SK-N-MC (cell line): Measurements from ENCODE around the gene TDRD12.

Experiments used
- DNase-seq: peaks from one replicate; pipeline ENCODE4 v3.0.0-alpha.2; 2011; ENCODE audit warnings: low read depth, low spot score
- H3K27ac ChIP-seq: fragments of 200-600 bp; sonication (generic); 2 replicates; pipeline ENCODE4 v1.5.1; 2016; ENCODE audit warnings: mixed run types
- H3K36me3 ChIP-seq: fragments of 200-600 bp; sonication (generic); 2 replicates; pipeline ENCODE4 v1.6.1; 2017; ENCODE audit warnings: antibody characterized with exemption, low read length, mixed read lengths; ENCODE audit not compliant: insufficient read depth
- H3K4me3 ChIP-seq: fragments of 200-600 bp; sonication (generic); 2 replicates; pipeline ENCODE4 v1.5.1; 2016
- H3K9ac ChIP-seq: fragments of 200-600 bp; sonication (generic); 2 replicates; pipeline ENCODE4 v1.8.0; 2017; ENCODE audit warnings: mixed run types, mixed read lengths; ENCODE audit not compliant: insufficient read length
- H3K9me3 ChIP-seq: fragments of 200-600 bp; sonication (generic); 2 replicates; pipeline ENCODE4 v1.6.1; 2017; ENCODE audit warnings: low read depth, mild to moderate bottlenecking, antibody characterized with exemption, low read length, moderate library complexity, mixed read lengths
- EZH2 ChIP-seq: fragments of 200-600 bp; sonication (generic); IDR thresholded peaks from one replicate; pipeline ENCODE4 v1.6.1; 2017; ENCODE audit warnings: antibody characterized with exemption
- FOXP2 ChIP-seq: optimal IDR thresholded peaks from 2 replicates; pipeline ENCODE3; 2011; ENCODE audit warnings: mild to moderate bottlenecking, moderate library complexity; ENCODE audit not compliant: insufficient read depth; ENCODE audit errors: extremely low read length, control extremely low read depth
- POLR2AphosphoS5 ChIP-seq: IDR thresholded peaks from 2 replicates; pipeline ENCODE4 v1.6.1; 2012; ENCODE audit warnings: mild to moderate bottlenecking, low read depth, low read length, borderline replicate concordance

TDRD12 gene

GRCh38 chr19:32789429-32789828 lies 69.9 kb downstream of the TDRD12 start:
- TF ChIP-seq EZH2 (no peak), POLR2AphosphoS5 (no peak), FOXP2 (no peak)
- Histone ChIP-seq H3K9ac (no peak overlapping the region), H3K36me3 (no peaks in the 10 kb centered on the region), H3K9me3 (no peaks in the 10 kb centered on the region), H3K4me3 (no peak overlapping the region), H3K27ac (no peak overlapping the region)
- DNase-seq: no peak

- no peaks in the 10 kb centered on the region for H3K36me3 ChIP-seq
- H3K9ac ChIP-seq: no peak overlapping the region
- H3K9me3 ChIP-seq: no peaks in the 10 kb centered on the region
- DNase-seq: no peak
- no peak overlapping the region for H3K4me3 ChIP-seq
- TF ChIP-seq FOXP2 (no peak), EZH2 (no peak), POLR2AphosphoS5 (no peak)
- H3K27ac ChIP-seq: no peak overlapping the region
These were observed 78.6 kb downstream of the TDRD12 start for GRCh38 chr19:32798201-32798600.

- Histone ChIP-seq H3K36me3 (no peaks in the 10 kb centered on the region), H3K9me3 (no peaks in the 10 kb centered on the region), H3K4me3 (no peak overlapping the region), H3K27ac (no peak overlapping the region), H3K9ac (no peak overlapping the region)
- TF ChIP-seq POLR2AphosphoS5 (no peak), EZH2 (no peak), FOXP2 (no peak)
- DNase-seq: no peak
These were observed 80.6 kb downstream of the TDRD12 start for GRCh38 chr19:32800191-32800590.

GRCh38 chr19:32800754-32801153 lies 81.2 kb downstream of the TDRD12 start:
- Histone ChIP-seq H3K4me3 (no peak overlapping the region), H3K27ac (no peak overlapping the region), H3K9ac (no peak overlapping the region), H3K9me3 (no peaks in the 10 kb centered on the region), H3K36me3 (no peaks in the 10 kb centered on the region)
- no peak for DNase-seq
- TF ChIP-seq FOXP2 (no peak), POLR2AphosphoS5 (no peak), EZH2 (no peak)

GRCh38 chr19:32802840-32803239 lies 83.3 kb downstream of the TDRD12 start:
- no peak for TF ChIP-seq FOXP2
- TF ChIP-seq POLR2AphosphoS5: no peak
- TF ChIP-seq EZH2: no peak

GRCh38 chr19:32808236-32808635 lies 88.7 kb downstream of the TDRD12 start:
- no peak overlapping the region for H3K4me3 ChIP-seq
- H3K9me3 ChIP-seq: no peaks in the 10 kb centered on the region
- no peaks in the 10 kb centered on the region for H3K36me3 ChIP-seq
- TF ChIP-seq FOXP2: no peak
- no peak for TF ChIP-seq POLR2AphosphoS5
- no peak for TF ChIP-seq EZH2
- DNase-seq: no peak
- H3K27ac ChIP-seq: no peak overlapping the region
- no peak overlapping the region for H3K9ac ChIP-seq

More at GRCh38 chr19:32802840-32803239, 83.3 kb downstream of the TDRD12 start:
- Histone ChIP-seq H3K36me3 (no peaks in the 10 kb centered on the region), H3K9ac (no peak overlapping the region), H3K9me3 (no peaks in the 10 kb centered on the region), H3K4me3 (no peak overlapping the region), H3K27ac (no peak overlapping the region)
- no peak for DNase-seq

- TF ChIP-seq FOXP2 (no peak), POLR2AphosphoS5 (no peak), EZH2 (no peak)
- no peaks in the 10 kb centered on the region for H3K36me3 ChIP-seq
- H3K4me3 ChIP-seq: no peak overlapping the region
- H3K9me3 ChIP-seq: no peaks in the 10 kb centered on the region
- no peak overlapping the region for H3K27ac ChIP-seq
- no peak for DNase-seq
- H3K9ac ChIP-seq: no peak overlapping the region
These were observed 89.7 kb downstream of the TDRD12 start for GRCh38 chr19:32809254-32809653.

- no peak for TF ChIP-seq FOXP2
- TF ChIP-seq POLR2AphosphoS5: no peak
- no peak for TF ChIP-seq EZH2
- no peak for DNase-seq
- no peak overlapping the region for H3K27ac ChIP-seq
- H3K36me3 ChIP-seq: no peaks in the 10 kb centered on the region
- no peaks in the 10 kb centered on the region for H3K9me3 ChIP-seq
- no peak overlapping the region for H3K4me3 ChIP-seq
- no peak overlapping the region for H3K9ac ChIP-seq
These were observed 90.2 kb downstream of the TDRD12 start for GRCh38 chr19:32809754-32810153.

GRCh38 chr19:32810452-32810851 lies 90.9 kb downstream of the TDRD12 start:
- no peak overlapping the region for H3K4me3 ChIP-seq
- no peak for DNase-seq
- H3K9ac ChIP-seq: no peak overlapping the region
- H3K36me3 ChIP-seq: no peaks in the 10 kb centered on the region
- no peaks in the 10 kb centered on the region for H3K9me3 ChIP-seq
- no peak overlapping the region for H3K27ac ChIP-seq
- TF ChIP-seq EZH2 (no peak), POLR2AphosphoS5 (no peak), FOXP2 (no peak)

GRCh38 chr19:32811151-32811550 lies 91.6 kb downstream of the TDRD12 start:
- Histone ChIP-seq H3K27ac (no peak overlapping the region), H3K4me3 (no peak overlapping the region), H3K36me3 (no peaks in the 10 kb centered on the region), H3K9ac (no peak overlapping the region), H3K9me3 (no peaks in the 10 kb centered on the region)
- TF ChIP-seq FOXP2: no peak
- no peak for TF ChIP-seq EZH2
- no peak for TF ChIP-seq POLR2AphosphoS5
- no peak for DNase-seq

- no peak for TF ChIP-seq EZH2
- TF ChIP-seq POLR2AphosphoS5: no peak
- TF ChIP-seq FOXP2: no peak
- Histone ChIP-seq H3K27ac (no peak overlapping the region), H3K4me3 (no peak overlapping the region), H3K9ac (no peak overlapping the region), H3K36me3 (no peaks in the 10 kb centered on the region), H3K9me3 (no peaks in the 10 kb centered on the region)
- DNase-seq: no peak
These were observed 92.5 kb downstream of the TDRD12 start for GRCh38 chr19:32812036-32812435.
